ENCODE data around the gene ZSWIM3.

GRCh38 chr20:45920462-45921336 is 63.3 kb downstream of the ZSWIM3 start:
- TF ChIP-seq CTCF (IDR thresholded peaks at IDR 0.05; ENCODE audit: poor library complexity, severe bottlenecking) (no peak), POLR2AphosphoS5 (IDR thresholded peaks at IDR 0.05) (no peak), REST (IDR thresholded peaks at IDR 0.05; ENCODE audit: borderline replicate concordance) (no peak), EZH2 (IDR thresholded peaks at IDR 0.05; ENCODE audit: borderline replicate concordance, insufficient read depth, low read length, poor library complexity, severe bottlenecking) (no peak), RAD21 (conservative IDR thresholded peaks at IDR 0.05) (no peak), SMC3 (conservative IDR thresholded peaks at IDR 0.05; ENCODE audit: poor library complexity) (no peak), EP300 (conservative IDR thresholded peaks at IDR 0.05; ENCODE audit: poor library complexity, severe bottlenecking) (no peak), TAF1 (IDR thresholded peaks at IDR 0.05; ENCODE audit: low read depth) (no peak)

All from neural cell (in vitro differentiated cells).